Mucosa of rectum (tissue), 2 donors: Measurements from ENCODE around the gene HSD11B2.

ENCODE experiments used
- H3K27ac ChIP-seq, 2 donors: one replicate each; pipeline ENCODE4 v1.7.0; 2013; ENCODE audit warnings: inconsistent platforms in 2 of 2, low read depth in 2 of 2, low read length in 2 of 2
- H3K27me3 ChIP-seq, 2 donors: one replicate each; pipeline ENCODE4 v1.7.0; 2013; ENCODE audit warnings: low read length in 2 of 2; ENCODE audit not compliant: control insufficient read depth in 2 of 2, insufficient read depth in 2 of 2
- H3K36me3 ChIP-seq, 2 donors: one replicate each; pipeline ENCODE4 v1.7.0; 2013; ENCODE audit warnings: low read length in 2 of 2; ENCODE audit not compliant: control insufficient read depth in 2 of 2, insufficient read depth in 2 of 2
- H3K4me1 ChIP-seq, 2 donors: one replicate each; pipeline ENCODE4 v1.7.0; 2013; ENCODE audit warnings: low read length in 2 of 2, mild to moderate bottlenecking in 1 of 2; ENCODE audit not compliant: control insufficient read depth in 2 of 2, insufficient read depth in 2 of 2
- H3K4me3 ChIP-seq, 2 donors: one replicate each; pipeline ENCODE4 v1.7.0; 2013; ENCODE audit warnings: low read length in 2 of 2
- H3K9ac ChIP-seq, 2 donors: one replicate each; pipeline ENCODE4 v1.7.0; 2013; ENCODE audit warnings: low read length in 2 of 2, low read depth in 1 of 2, mild to moderate bottlenecking in 1 of 2
- H3K9me3 ChIP-seq, 2 donors: one replicate each; pipeline ENCODE4 v1.7.0; 2013; ENCODE audit warnings: low read length in 2 of 2; ENCODE audit not compliant: control insufficient read depth in 2 of 2
- donor health status: healthy.
- donor health status: Normal muscosa, but diverticular disease.

HSD11B2 gene

GRCh38 chr16:67474551-67475455, 43.9 kb downstream of the HSD11B2 start:
- H3K36me3 ChIP-seq = peaks cover 0 to 7% of the 10 kb centered on the region in 2 donors
- peaks cover 12 to 14% of the 10 kb centered on the region in 2 donors for H3K4me1 ChIP-seq
- no peak overlapping the region for H3K9ac ChIP-seq
- no peak overlapping the region for H3K4me3 ChIP-seq
- no peaks in the 10 kb centered on the region for H3K9me3 ChIP-seq
- no peak overlapping the region for H3K27ac ChIP-seq
- H3K27me3 ChIP-seq = no peaks in the 10 kb centered on the region

GRCh38 chr16:67477960-67478554, 47.1 kb downstream of the HSD11B2 start:
- H3K36me3 ChIP-seq = peaks cover 0 to 4% of the 10 kb centered on the region in 2 donors
- no peak overlapping the region for H3K9ac ChIP-seq
- peaks cover 18 to 24% of the 10 kb centered on the region in 2 donors for H3K4me1 ChIP-seq
- H3K27me3 ChIP-seq = no peaks in the 10 kb centered on the region
- no peak overlapping the region for H3K4me3 ChIP-seq
- H3K27ac ChIP-seq = no peak overlapping the region
- H3K9me3 ChIP-seq = no peaks in the 10 kb centered on the region

- peak within 1 kb of the TSS; percentile 93 to 97 for H3K9ac ChIP-seq
- H3K4me1 ChIP-seq = peaks cover 5 to 20% of the 10 kb centered on the region in 2 donors
- peak within 1 kb of the TSS; percentile 96 for H3K4me3 ChIP-seq
- H3K9me3 ChIP-seq = no peaks in the 10 kb centered on the region
- H3K27ac ChIP-seq = peak within 1 kb of the TSS; percentile 97 to 98
- no peaks in the 10 kb centered on the region for H3K27me3 ChIP-seq
- peaks cover 2 to 9% of the 10 kb centered on the region in 2 donors for H3K36me3 ChIP-seq
Measured at GRCh38 chr16:67480833-67481560, 50.1 kb downstream of the HSD11B2 start, which contains the start of gene ATP6V0D1. Gene ATP6V0D1 (minus strand): TSS chr16:67481157. CDS start chr16:67481086, 71 bp downstream.

DNA sequence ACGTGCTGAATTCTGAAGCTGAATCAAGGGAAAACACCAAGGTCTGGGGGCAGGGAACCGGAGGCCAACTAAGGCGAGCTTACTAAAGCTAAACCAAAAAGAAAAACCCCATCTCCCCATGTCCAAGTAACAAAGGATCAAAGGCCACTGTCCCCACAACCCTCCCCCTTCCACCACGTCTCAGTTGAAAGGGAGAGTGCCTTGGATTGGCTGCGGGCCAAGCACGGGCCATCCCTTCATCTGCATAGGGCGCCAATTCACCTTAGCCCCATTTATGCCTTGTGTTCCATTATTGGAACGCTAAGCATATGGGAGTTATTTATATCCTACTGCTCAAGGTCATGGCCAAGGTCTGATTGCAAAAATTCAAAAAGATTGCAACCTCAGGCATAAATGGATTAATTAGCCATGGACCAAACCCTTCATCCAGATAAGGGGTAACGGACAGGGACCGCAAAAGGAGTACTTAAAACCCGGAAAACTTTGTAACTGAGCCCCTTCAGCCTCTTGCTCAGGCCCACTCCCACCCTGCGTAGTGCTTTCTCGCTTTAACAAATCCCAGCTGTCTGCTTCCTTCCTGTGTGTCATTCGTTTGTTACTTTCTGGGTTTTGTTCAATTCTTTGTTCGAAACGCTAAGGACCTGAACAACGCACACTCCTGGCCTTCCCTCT, 50.8 kb downstream of the HSD11B2 start:
- peak overlapping the region; percentile 88 to 96 for H3K4me3 ChIP-seq
- peaks cover 2 to 9% of the 10 kb centered on the region in 2 donors for H3K36me3 ChIP-seq
- H3K4me1 ChIP-seq = peaks cover 5 to 20% of the 10 kb centered on the region in 2 donors

DNA sequence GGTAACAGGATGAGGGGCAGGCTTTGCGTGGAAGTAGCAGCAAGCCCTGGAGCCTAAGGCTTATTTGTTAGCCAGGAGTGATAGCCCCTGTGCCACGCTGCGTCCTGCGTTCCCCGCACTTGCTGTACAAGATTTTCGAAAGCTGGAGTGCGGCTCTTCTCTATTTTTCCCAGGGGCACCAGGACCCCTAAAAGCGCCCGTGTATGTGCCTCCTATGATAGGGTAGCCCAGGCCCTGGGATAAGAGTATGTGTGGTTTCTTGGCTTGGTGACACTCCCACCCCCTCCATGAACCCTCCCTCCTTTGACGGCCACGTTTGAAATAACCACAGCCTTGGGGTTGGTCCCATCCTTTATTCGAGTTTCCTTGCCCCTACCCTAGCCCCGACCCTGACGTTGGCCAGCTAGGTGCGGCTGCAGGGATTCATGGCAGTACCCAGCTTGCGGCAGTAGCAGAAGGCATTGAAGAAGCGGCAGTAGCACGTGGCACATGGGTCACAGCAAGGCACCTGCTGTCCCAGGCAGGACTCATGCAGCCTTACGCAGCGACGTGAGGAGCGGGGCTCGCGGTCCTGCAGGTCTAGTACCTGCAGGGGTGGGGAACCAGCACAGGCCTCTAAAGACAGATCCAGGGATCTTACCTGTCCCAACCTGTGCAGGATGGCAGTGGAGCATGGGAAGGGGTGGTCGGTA, 51.5 kb downstream of the HSD11B2 start:
- Histone ChIP-seq H3K4me1 (peaks cover 5 to 20% of the 10 kb centered on the region in 2 donors), H3K27ac (peak overlapping the region in 1 of 2 donors; percentile 90), H3K9ac (peak overlapping the region; percentile 91 to 93), H3K9me3 (no peaks in the 10 kb centered on the region), H3K36me3 (peaks cover 2 to 9% of the 10 kb centered on the region in 2 donors), H3K4me3 (peak overlapping the region; percentile 88 to 96), H3K27me3 (no peaks in the 10 kb centered on the region)

More for the DNA sequence above, 50.8 kb downstream of the HSD11B2 start:
- H3K27ac ChIP-seq = peak overlapping the region; percentile 88 to 90
- H3K9ac ChIP-seq = peak overlapping the region; percentile 91 to 93
- H3K9me3 ChIP-seq = no peaks in the 10 kb centered on the region
- H3K27me3 ChIP-seq = no peaks in the 10 kb centered on the region

DNA sequence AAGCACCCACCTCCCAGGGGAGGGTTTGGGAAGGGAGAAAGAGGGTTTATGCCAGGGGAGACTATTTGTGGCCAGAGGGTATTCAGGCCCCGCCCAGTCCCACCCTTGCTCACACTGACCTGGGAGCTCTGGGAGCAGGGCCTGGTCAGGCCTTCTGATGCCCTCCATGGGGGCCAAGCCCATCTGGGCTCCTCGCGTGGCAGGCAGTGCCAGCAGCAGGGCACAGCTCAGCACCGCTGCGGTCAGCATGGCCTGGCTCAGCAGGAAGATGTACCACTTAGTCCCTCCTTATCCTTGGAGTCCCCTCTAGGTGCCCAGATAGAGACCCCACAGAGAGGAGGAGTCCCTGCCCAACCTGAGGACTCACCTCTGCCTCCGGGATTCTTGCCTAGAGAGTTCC, 52.2 kb downstream of the HSD11B2 start, which contains the start of gene AGRP:
Gene AGRP (minus strand): TSS at position 398 of the 400 bp plus-strand sequence. CDS start 149 bp downstream, at position 249.
- H3K4me3 ChIP-seq = peak within 1 kb of the TSS in 1 of 2 donors; percentile 88
- peaks cover 2 to 9% of the 10 kb centered on the region in 2 donors for H3K36me3 ChIP-seq
- peaks cover 5 to 20% of the 10 kb centered on the region in 2 donors for H3K4me1 ChIP-seq
- H3K9ac ChIP-seq = no peak within 1 kb of the TSS
- peak within 1 kb of the TSS in 1 of 2 donors; percentile 90 for H3K27ac ChIP-seq
- no peaks in the 10 kb centered on the region for H3K27me3 ChIP-seq
- H3K9me3 ChIP-seq = no peaks in the 10 kb centered on the region

- no peaks in the 10 kb centered on the region for H3K9me3 ChIP-seq
- no peak overlapping the region for H3K9ac ChIP-seq
- no peak overlapping the region for H3K27ac ChIP-seq
- no peaks in the 10 kb centered on the region for H3K27me3 ChIP-seq
- peaks cover 2 to 9% of the 10 kb centered on the region in 2 donors for H3K36me3 ChIP-seq
- no peak overlapping the region for H3K4me3 ChIP-seq
- H3K4me1 ChIP-seq = peaks cover 5 to 18% of the 10 kb centered on the region in 2 donors
Measured at GRCh38 chr16:67483731-67484525, 53.0 kb downstream of the HSD11B2 start.

DNA sequence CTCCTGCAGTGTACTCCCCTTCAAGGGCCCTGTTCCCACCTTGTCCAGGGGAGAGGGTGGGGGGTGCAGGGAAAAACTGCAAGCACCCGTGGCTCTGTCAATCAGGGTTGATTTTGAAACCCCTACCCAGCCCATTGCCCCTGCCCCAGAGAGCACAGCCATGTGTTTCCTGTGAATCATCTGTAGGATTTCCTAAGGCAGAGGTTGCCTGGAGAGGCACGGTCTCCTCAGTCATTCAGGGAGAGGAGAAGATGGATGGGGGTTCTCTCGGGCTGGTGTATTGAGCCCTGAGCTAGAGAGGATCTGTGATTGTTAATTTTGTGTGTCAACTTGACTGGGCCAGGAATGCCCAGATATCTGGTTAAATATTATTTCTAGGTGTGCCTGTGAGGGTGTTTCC, 55.9 kb downstream of the HSD11B2 start:
- Histone ChIP-seq H3K9me3 (no peaks in the 10 kb centered on the region), H3K4me3 (no peak overlapping the region), H3K36me3 (peaks cover 2 to 9% of the 10 kb centered on the region in 2 donors), H3K4me1 (peaks cover 5 to 18% of the 10 kb centered on the region in 2 donors), H3K27ac (no peak overlapping the region), H3K9ac (no peak overlapping the region), H3K27me3 (no peaks in the 10 kb centered on the region)
